Esophagus (tissue), 2 donors: ENCODE data around the gene SLC7A11. TPM values are rescaled to one million over a fixed set of nuclear protein-coding genes. Genes with fewer than 3 reads are reported as not detected.

ENCODE experiments used
- H3K27ac ChIP-seq, 2 donors: one replicate each; pipeline ENCODE4 v1.5.1; 2013; ENCODE audit warnings: low read depth in 2 of 2, mild to moderate bottlenecking in 2 of 2, inconsistent platforms in 1 of 2, low read length in 1 of 2, moderate library complexity in 1 of 2
- H3K27me3 ChIP-seq, 2 donors: one replicate each; pipeline ENCODE4 v1.6.1; 2013; ENCODE audit warnings: low read length in 2 of 2, control low read depth in 1 of 2, mild to moderate bottlenecking in 1 of 2; ENCODE audit not compliant: insufficient read depth in 2 of 2, control insufficient read depth in 1 of 2
- H3K36me3 ChIP-seq, 2 donors: one replicate each; pipeline ENCODE4 v1.6.1; 2013; ENCODE audit warnings: low read length in 1 of 2; ENCODE audit not compliant: control insufficient read depth in 2 of 2, insufficient read depth in 2 of 2
- H3K4me1 ChIP-seq, 2 donors: one replicate each; pipeline ENCODE4 v1.6.1; 2013; ENCODE audit warnings: low read length in 1 of 2; ENCODE audit not compliant: control insufficient read depth in 2 of 2, insufficient read depth in 2 of 2
- H3K4me3 ChIP-seq, 2 donors: one replicate each; pipeline ENCODE4 v1.5.1; 2013; ENCODE audit warnings: low read length in 2 of 2, mild to moderate bottlenecking in 2 of 2, low read depth in 1 of 2, moderate library complexity in 1 of 2
- H3K9me3 ChIP-seq, 2 donors: one replicate each; pipeline ENCODE4 v1.6.1; 2013; ENCODE audit warnings: mild to moderate bottlenecking in 2 of 2, low read depth in 1 of 2, low read length in 1 of 2, moderate library complexity in 1 of 2; ENCODE audit not compliant: control insufficient read depth in 2 of 2, insufficient read depth in 1 of 2
- WGBS, 2 donors: extraction: QIAGEN DNeasy Blood & Tissue Kit; methylation state at CpG; one replicate each; pipeline ENCODE4 v1.1.7; 2013; 5-methylcytosine and 5-hydroxymethylcytosine counted together
- polyA plus RNA-seq, 2 donors: library from polyadenylated mRNA; stranded (reverse); fragments of 200-250 nt; gene quantifications; one replicate each; pipeline ENCODE4 v1.2.3, GENCODE V29; 2013
- donor health status: healthy with polysubstance abuse.
- donor health status: Bipolar disorder and iron deficiency.

Gene SLC7A11
- polyA plus RNA-seq, 2 donors, result 0.16 to 1.7 TPM

DNA sequence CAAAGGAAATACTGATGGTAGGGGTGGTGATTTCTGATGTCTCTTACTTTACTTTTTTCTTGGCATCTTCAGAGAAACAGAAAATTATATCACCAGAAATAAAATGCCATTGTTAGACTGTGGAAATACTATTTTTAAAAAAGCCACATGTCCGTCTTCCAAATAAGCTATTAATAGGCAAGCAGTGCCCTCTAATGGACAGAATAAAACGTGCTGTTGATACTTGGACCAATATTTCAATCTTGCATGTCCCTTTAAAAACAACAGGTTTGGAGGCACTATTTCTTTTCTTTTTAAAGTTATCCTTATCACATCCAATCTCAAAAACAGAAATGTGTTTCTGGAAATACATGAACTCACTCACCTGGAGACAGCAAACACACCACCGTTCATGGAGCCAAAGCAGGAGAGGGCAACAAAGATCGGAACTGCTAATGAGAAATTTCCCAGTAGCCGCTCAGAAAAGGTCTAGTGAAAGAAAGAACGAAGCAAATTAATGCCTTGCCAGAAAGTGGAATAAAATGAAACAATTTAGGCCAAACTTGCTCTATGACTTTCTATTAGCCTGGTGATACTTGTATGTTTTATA is 59.2 kb downstream of the SLC7A11 start:
- 50% methylated on average over 6 of the region's 6 CpGs for WGBS, 2 donors
- no peaks in the 10 kb centered on the region for H3K36me3 ChIP-seq
- H3K27ac ChIP-seq, result no peak overlapping the region
- no peaks in the 10 kb centered on the region for H3K9me3 ChIP-seq
- H3K4me1 ChIP-seq, result no peaks in the 10 kb centered on the region
- H3K4me3 ChIP-seq, result no peak overlapping the region
- H3K27me3 ChIP-seq, result peaks cover 0 to 3% of the 10 kb centered on the region in 2 donors

GRCh38 chr4:138181287-138181686 is 60.9 kb downstream of the SLC7A11 start:
- Histone ChIP-seq H3K9me3 (no peaks in the 10 kb centered on the region), H3K27me3 (peaks cover 0 to 2% of the 10 kb centered on the region in 2 donors), H3K4me1 (no peaks in the 10 kb centered on the region), H3K27ac (peak overlapping the region in 1 of 2 donors; percentile 15), H3K4me3 (no peak overlapping the region), H3K36me3 (no peaks in the 10 kb centered on the region)
- 23 to 52% methylated on average over 6 of the region's 6 CpGs for WGBS, 2 donors

- no peaks in the 10 kb centered on the region for H3K4me1 ChIP-seq
- no peak overlapping the region for H3K27ac ChIP-seq
- no peaks in the 10 kb centered on the region for H3K36me3 ChIP-seq
- no peaks in the 10 kb centered on the region for H3K9me3 ChIP-seq
- WGBS, 2 donors, result 61 to 71% methylated on average over 5 of the region's 5 CpGs
- H3K27me3 ChIP-seq, result no peaks in the 10 kb centered on the region
- H3K4me3 ChIP-seq, result no peak overlapping the region
Observed at GRCh38 chr4:138178566-138178965, 63.6 kb downstream of the SLC7A11 start.

GRCh38 chr4:138177278-138177968 is 64.7 kb downstream of the SLC7A11 start:
- no peaks in the 10 kb centered on the region for H3K36me3 ChIP-seq
- 95 to 96% methylated on average over 2 of the region's 2 CpGs for WGBS, 2 donors

DNA sequence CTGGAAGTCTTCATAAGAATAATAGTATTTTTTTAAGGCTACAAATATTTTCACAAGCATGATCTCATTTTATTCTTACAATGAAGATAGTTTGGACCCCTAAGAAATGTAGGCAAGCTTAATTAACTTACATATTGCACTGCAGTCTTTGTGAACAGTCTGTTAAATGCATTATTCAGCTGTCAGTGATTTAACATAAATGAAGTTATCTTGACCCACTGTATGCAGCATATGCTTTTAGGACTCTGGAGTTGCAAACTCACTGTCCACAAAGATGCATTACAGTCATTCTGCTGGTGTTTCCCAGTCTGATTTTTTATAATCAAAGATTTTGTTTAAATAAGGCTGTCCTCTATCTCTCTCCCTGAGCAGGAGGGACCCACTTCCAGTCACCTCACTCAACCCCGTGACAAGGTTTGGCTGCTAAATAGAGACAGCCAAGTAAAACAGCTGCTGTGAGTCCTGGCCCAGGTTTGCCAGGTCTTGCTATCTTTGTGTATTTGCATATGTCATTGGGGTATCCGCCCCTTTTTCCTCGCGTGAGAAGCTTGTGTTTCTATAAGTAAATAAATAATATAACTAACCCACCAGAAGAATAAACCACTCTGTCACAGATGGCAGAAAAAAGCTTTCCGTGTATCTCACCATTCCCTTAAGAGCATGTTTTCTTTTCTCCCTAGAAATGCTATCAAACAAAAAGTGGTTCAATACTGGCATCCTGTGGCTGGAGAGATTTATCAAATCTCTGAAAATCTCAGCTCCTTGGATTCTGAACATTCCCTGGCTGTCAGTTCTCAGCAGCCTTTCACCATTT is 67.0 kb downstream of the SLC7A11 start:
- 24 to 36% methylated on average over 5 of the region's 5 CpGs for WGBS, 2 donors
- no peaks in the 10 kb centered on the region for H3K4me1 ChIP-seq
- H3K27ac ChIP-seq, result no peak overlapping the region
- H3K4me3 ChIP-seq, result no peak overlapping the region
- H3K36me3 ChIP-seq, result no peaks in the 10 kb centered on the region
- no peaks in the 10 kb centered on the region for H3K9me3 ChIP-seq
- H3K27me3 ChIP-seq, result no peaks in the 10 kb centered on the region

More at GRCh38 chr4:138177278-138177968, 64.7 kb downstream of the SLC7A11 start:
- Histone ChIP-seq H3K27ac (no peak overlapping the region), H3K27me3 (no peaks in the 10 kb centered on the region), H3K9me3 (no peaks in the 10 kb centered on the region), H3K4me3 (no peak overlapping the region), H3K4me1 (no peaks in the 10 kb centered on the region)

DNA sequence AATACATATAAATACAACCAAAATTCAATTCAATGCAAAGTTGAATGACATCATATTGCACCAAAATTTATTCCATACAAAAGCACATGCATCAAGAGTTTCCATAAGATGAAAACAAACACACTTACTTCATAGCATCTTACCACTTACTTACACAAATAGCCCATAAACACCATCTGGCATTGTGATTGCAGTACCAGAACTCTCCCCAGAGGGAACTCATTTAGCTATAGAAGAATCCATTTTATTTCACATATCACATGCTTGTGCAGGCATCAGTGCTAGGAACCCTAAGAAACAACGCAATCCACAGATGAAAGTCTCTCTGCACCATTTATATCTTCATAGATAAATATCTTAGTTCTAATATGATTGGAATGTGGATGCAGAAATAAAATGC is 77.9 kb downstream of the SLC7A11 start:
- H3K36me3 ChIP-seq, result no peaks in the 10 kb centered on the region
- H3K4me1 ChIP-seq, result no peaks in the 10 kb centered on the region
- WGBS, 2 donors, result 88 to 93% methylated on average over 1 of the region's 1 CpG
- H3K27ac ChIP-seq, result no peak overlapping the region
- H3K27me3 ChIP-seq, result no peaks in the 10 kb centered on the region
- H3K9me3 ChIP-seq, result no peaks in the 10 kb centered on the region
- H3K4me3 ChIP-seq, result no peak overlapping the region

DNA sequence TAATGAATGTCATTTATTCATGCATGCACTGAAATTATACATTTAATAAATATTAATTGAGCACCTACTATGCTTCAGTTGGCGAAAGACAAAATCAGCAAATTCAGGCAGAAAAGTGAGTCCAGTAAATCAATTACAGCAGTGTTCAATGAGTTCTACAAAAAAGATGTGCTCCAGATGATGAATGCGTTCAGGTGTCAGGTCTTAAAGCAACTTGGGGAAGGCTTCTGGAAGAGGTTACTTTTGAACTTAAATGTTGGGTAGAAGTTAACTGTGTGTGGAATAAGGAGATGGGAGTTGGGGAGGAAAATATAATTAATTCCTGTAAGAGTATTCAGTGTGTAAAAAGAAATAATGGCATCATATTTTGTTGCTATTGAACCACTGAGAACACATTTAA is 79.0 kb downstream of the SLC7A11 start:
- Histone ChIP-seq H3K4me1 (no peaks in the 10 kb centered on the region), H3K4me3 (no peak overlapping the region), H3K27me3 (no peaks in the 10 kb centered on the region), H3K36me3 (no peaks in the 10 kb centered on the region), H3K27ac (no peak overlapping the region), H3K9me3 (no peaks in the 10 kb centered on the region)
- 95 to 98% methylated on average over 2 of the region's 2 CpGs for whole genome bisulfite sequencing, 2 donors

- Histone ChIP-seq H3K27ac (no peak overlapping the region), H3K4me1 (no peaks in the 10 kb centered on the region), H3K4me3 (no peak overlapping the region), H3K36me3 (no peaks in the 10 kb centered on the region), H3K27me3 (no peaks in the 10 kb centered on the region), H3K9me3 (no peaks in the 10 kb centered on the region)
Observed at GRCh38 chr4:138162259-138162658, 79.9 kb downstream of the SLC7A11 start.

- no peaks in the 10 kb centered on the region for H3K27me3 ChIP-seq
- WGBS, 2 donors, result 74% methylated on average over 2 of the region's 2 CpGs
- no peaks in the 10 kb centered on the region for H3K4me1 ChIP-seq
- H3K4me3 ChIP-seq, result no peak overlapping the region
- H3K36me3 ChIP-seq, result no peaks in the 10 kb centered on the region
- H3K9me3 ChIP-seq, result no peaks in the 10 kb centered on the region
- no peak overlapping the region for H3K27ac ChIP-seq
Observed at GRCh38 chr4:138161351-138161750, 80.8 kb downstream of the SLC7A11 start.
